22Rv1 (cell line): ENCODE measurements around the gene ZNF354C.

Source experiments
- CTCF ChIP-seq: fragments of 450-650 bp; IDR thresholded peaks from 2 replicates; pipeline ENCODE4 v1.5.1; 2017; ENCODE audit warnings: mild to moderate bottlenecking
- ZFX ChIP-seq: fragments of 450-650 bp; IDR thresholded peaks from 2 replicates; pipeline ENCODE4 v1.6.1; 2017; ENCODE audit warnings: antibody characterized with exemption, borderline replicate concordance

GRCh38 chr5:179120421-179120861 is 60.3 kb downstream of the ZNF354C start:
- no peak for TF ChIP-seq CTCF
- no peak for TF ChIP-seq ZFX
